HG03064 (cell line): ENCODE measurements around the gene GOLGA6B.
A peak's percentile ranks its signal among the peaks of the same experiment; 100 is the strongest.
"Not testable (repeated sequence)": the region's sequence is repeated elsewhere in the genome, so short reads cannot be mapped to it uniquely, and the experiment has no call there.

ENCODE experiments used
- ATAC-seq: cut with Tn5 transposase; IDR thresholded peaks from one replicate; pipeline ENCODE4 v1.9.1; 2021; ENCODE audit warnings: low read depth; ENCODE audit not compliant: unreplicated experiment

Gene GOLGA6B

DNA sequence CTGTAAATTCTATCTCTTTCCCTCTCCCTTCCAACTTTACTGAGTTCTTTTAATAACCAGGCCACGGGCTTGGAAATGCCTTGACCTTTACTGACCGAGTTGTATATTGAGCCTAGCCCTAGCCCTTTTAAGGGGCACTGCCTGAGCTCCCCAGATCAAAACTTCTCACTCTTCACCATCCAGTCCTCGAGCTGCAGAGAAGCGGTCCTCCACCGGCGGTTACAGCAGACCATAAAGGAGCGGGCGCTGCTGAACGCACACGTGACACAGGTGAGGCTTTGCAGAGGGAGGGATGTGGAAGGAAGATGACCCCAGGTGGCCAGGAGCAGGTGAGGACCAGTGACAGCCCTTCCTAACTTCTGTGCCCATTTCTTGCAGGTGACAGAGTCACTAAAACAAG, 6.6 kb downstream of the GOLGA6B start:
- not testable (repeated sequence) for ATAC-seq

DNA sequence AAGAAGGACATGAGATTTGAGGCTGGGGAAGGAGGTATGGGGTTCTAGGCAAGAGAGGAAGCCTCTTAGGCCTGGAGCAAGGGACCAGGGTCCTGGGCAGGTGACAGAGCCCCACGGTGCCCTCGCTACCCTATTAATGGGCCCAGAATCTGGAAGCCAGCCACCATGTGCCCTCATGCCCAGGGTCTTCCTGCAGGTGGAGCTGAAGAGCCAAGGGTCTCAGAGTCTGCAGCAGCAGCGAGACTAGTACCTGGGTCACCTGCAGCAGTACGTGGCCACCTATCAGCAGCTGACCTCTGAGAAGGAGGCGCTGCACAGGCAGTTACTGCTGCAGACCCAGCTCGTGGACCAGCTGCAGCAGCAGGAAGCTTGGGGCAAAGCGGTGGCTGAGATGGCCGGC, 9.4 kb downstream of the GOLGA6B start:
- ATAC-seq: not testable (repeated sequence)

GRCh38 chr15:72665706-72666105, 11.2 kb downstream of the GOLGA6B start:
- not testable (repeated sequence) for ATAC-seq

DNA sequence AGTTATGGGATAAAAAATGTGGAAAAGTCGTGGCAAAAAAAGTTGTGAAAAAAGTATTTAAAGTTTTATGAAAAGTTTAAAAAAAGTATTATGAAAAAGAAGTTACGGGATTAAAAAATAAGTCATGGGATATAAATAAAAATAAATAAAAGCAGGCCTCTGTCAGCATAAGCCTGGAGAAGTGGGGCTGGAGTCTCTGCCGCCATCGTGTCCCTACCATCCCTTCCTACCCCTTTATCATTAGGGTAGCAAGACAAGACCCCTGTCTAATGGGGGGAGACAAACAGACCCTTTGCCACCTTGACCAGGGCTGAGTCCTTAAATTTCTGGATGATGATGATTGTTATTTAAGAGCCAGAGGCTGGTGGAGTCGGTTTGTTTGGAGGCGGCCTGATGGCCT, 15.3 kb downstream of the GOLGA6B start:
- not testable (repeated sequence) for ATAC-seq

DNA sequence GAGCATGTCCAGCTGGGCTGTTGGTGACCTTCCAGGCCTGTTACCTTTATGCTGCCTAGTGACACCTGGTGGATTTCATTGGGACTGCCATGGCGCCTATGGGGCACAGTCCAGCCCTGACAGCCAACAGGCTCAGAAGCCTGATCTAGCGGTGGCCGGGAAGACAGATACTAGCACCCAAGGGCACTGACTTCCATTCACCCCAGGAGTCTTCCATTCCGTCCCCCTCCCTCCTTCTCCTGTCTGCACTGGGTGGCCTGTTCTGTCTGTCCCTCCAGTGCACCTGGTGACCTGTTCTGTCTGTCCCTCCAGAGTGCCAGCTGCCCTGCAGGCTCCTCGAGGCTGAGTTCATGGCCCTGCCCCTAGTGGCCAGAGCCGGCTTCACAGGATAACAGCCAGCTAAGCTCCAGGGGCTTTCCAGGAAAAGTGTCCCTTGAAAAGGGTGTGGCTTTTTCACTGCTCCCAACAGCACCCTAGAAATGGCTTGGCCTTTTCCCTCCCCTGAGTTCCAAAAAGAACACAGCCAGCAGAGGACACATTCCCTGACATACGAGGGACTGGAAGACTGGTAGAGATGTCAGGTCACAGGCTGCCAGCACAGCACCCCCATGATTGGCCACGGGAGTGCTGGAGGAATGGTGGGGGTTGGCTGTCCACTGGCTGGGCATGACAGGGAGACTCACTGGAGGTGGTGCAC, 16.3 kb downstream of the GOLGA6B start:
- peak; percentile 69 for ATAC-seq

- no peak for ATAC-seq
Measured at GRCh38 chr15:72671525-72671924, 17.0 kb downstream of the GOLGA6B start.

DNA sequence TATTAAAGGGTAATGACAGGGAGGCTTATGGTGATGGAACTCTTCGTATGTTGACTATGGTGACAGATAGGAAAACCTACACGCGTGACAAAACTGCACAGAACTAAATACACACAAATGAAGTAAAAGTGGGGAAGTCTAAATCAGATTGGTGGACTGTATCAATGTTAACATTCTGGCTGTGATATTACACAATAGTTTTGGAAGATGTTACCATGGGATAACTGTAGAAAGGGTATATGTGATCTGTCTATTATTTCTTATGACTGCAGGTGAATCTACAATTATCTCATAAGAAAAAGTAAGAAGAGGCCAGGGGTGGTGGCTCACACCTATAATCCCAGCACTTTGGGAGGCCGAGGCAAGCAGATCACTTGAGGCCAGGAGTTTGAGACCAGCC, 22.3 kb downstream of the GOLGA6B start:
- ATAC-seq: no peak

- no peak for ATAC-seq
Measured at GRCh38 chr15:72680931-72681330, 26.4 kb downstream of the GOLGA6B start.

DNA sequence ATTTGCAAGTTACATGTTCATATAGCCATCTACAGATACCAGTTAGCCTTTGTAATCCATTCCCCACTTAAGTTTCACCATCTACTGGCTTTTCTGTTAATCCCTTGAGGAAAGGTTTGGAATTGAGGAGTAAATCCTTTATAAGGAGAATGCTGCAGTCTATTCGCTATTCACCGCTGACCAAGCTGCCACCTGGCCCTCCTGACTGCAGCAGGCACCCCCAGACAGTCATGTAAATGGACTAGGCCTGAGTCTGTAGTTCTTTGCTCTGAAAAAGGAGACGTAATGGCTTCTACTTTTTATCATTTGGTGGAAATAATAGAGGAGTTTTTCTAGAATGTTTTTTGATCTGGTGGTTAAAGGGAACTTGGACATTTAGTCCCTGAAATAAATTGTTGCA, 28.3 kb downstream of the GOLGA6B start:
- no peak for ATAC-seq

- no peak for ATAC-seq
Measured at GRCh38 chr15:72685301-72685924, 30.9 kb downstream of the GOLGA6B start.

DNA sequence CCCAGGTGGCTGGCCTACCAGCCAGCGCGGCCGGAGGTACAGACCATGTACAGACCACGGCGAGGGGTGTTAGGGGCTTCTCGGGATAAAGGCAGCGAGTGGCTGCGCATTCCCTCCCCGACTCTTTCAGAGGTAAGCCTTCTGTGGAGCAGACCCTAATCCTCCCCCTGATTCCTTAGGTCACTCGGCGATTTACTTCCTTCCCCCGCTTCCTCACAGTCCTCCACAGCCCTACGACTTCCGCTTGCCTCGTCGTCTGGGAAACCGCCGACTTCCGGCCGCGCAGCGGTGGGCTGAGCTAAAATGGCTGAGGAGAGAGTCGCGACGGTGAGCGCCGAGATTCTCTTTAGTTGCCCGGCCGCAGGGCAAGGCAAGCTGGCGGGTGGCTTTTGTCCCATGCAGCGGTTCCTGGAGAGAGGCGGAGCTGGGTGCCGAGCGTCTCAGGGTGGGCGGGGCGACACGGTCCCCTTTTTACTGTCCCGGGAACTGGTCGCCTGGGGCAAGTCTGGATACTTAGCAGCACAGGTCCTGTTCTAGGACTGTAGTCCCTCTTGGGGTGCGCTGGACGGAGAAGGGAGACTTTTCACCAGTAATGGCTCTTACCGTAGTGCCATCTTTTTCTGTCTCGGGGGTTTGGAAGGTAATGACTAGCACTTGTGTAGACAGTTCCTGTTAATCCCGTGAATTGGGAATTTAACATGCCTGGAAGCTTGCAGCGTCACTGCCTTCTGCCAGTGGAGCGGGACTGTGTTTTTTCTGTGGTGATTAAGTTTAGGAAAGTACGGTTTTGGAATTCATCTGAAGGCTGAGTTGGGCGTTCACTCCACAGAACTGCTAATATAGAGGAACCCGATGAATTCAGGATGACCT, 31.7 kb downstream of the GOLGA6B start, which contains the start of the genes BBS4 and HIGD2B:
BBS4 (plus strand) TSS at position 283 of the 870 bp plus-strand sequence; CDS start at position 304, 21 bp downstream.
HIGD2B (minus strand) TSS at position 258 of the 870 bp plus-strand sequence. CDS start 9,808 bp downstream, outside the sequence.
- peak; percentile 96 for ATAC-seq

DNA sequence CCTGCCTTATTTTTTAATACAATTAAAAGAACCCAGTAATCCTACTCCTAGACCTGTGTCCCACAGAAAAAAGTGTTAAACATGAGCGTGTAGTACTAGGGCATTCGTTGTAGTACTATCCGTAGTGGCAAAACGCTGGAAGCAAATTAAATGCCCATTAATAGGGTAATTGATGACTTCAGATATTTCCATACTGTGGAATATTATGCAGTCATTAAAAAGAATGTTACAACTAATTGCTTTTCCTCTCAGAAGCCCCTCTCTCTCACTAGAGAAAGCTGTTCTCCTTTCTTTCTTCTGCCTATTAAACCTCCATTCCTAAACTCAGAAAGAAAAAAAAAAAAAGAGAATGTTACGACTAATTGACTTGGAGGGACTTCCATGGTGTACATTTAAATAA, 34.2 kb downstream of the GOLGA6B start:
- ATAC-seq: no peak

DNA sequence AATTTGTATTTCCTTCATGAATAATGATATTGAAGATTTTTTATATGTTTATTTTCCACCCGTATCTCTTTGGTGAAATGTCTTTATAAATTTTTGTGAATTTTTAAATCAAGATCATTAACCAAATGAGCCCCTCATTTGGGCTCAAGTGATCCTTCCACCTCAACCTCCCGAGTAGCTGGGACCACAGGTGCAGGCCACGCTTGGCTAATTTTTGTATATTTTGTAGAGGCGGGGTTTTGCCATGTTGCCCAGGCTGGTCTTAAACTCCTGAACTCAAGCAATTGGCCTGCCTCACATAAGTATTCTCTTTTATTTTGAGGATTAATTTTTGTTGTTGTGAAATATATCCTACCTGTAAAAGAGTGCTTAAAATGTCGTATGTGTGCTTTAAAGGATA, 36.4 kb downstream of the GOLGA6B start:
- no peak for ATAC-seq

DNA sequence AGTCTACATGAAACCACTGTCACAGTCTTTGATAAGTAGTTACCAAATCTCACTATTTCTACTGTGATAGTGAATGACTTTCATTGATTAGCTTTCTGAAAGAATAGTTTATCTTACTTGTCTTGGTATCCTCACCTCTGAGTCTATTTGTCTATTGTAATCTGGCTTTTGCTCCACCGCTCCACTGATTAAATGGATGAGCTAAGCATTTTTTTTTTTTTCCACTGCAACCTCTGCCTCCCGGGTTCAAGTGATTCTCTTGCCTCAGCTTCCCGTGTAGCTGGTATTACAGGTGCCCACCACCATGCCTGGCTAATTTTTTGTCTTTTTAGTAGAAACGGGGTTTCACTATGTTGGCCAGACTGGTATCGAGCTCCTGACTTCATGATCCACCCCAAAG, 44.4 kb downstream of the GOLGA6B start:
- no peak for ATAC-seq

DNA sequence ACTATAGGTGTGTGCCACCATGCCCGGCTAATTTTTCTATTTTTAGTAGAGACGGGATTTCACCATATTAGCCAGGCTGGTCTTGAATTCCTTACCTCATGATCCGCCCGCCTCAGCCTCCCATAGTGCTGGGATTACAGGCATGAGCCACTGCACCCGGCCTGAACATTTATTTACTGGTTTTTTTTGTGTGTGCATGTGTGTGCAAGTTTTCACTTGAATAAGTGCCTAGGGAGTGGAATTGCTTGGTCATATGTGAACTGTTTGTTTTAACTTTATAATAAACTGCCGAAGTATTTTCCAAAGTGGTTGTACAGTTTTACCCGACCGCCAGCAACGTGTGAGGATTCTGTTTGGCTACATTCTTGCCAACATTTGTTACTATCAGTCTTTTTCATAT, 45.6 kb downstream of the GOLGA6B start:
- ATAC-seq: no peak

GRCh38 chr15:72706266-72706665, 51.8 kb downstream of the GOLGA6B start:
- no peak for ATAC-seq

GRCh38 chr15:72708551-72709303, 54.2 kb downstream of the GOLGA6B start:
- ATAC-seq: not testable (repeated sequence)
